ENCODE measurements around the gene NOTO. TPM values are rescaled to one million over a fixed set of nuclear protein-coding genes. Genes with fewer than 3 reads are reported as not detected.

NOTO gene
- total and polyA plus RNA-seq, 2 donors (not counting 3 experiments of a cell fraction or from before 2014, with no cell fraction given) = not detected

- intact Hi-C loops (cut with micrococcal nuclease) = no loop called here
Measured at GRCh38 chr2:73250872-73251846, 48.8 kb downstream of the NOTO start.

More at GRCh38 chr2:73250872-73251846, 48.8 kb downstream of the NOTO start:
- ChIA-PET CTCF (interaction anchor here (1.2 kb wide), 1 partner anchor 9 kb away, joined by 5 read pairs; no protein-coding TSS in a partner anchor), POLR2A (interaction anchor here (0.7 kb wide), 1 partner anchor 17 kb away, joined by 5 read pairs; the partner anchor contains the start of gene CCT7)
- DNase-seq (ENCODE audit: low read depth, low spot score) = no peak
- Histone ChIP-seq H3K9me3 (replicated peaks; ENCODE audit: control insufficient read depth, insufficient read depth, low read length) (no peaks in the 10 kb centered on the region), H3K27me3 (ENCODE audit: control insufficient read depth in 2 of 2, insufficient read depth in 2 of 2, low read length in 2 of 2) (no peaks in the 10 kb centered on the region), H3K79me2 (ENCODE audit: control insufficient read depth, insufficient read depth, low read length) (peaks cover 10% of the 10 kb centered on the region), H3K4me2 (ENCODE audit: insufficient read depth, low read length) (no peak overlapping the region), H3K27ac (ENCODE audit: insufficient read depth, low read depth, low read length) (no peak overlapping the region), H3K4me3 (replicated peaks in 1 of 3; ENCODE audit: insufficient read depth in 1 of 3, low read depth in 1 of 3, low read length in 3 of 3) (no peak overlapping the region), H3K9ac (replicated peaks; ENCODE audit: extremely low read depth, insufficient read depth, low read length) (no peak overlapping the region), H4K20me1 (replicated peaks; ENCODE audit: control insufficient read depth, extremely low read depth, insufficient read depth, low read length) (no peaks in the 10 kb centered on the region), H3K36me3 (ENCODE audit: control insufficient read depth in 2 of 2, extremely low read depth in 1 of 2, insufficient read depth in 2 of 2, low read length in 2 of 2) (peaks cover 29 to 64% of the 10 kb centered on the region in 2 experiments), H2AFZ (ENCODE audit: low read depth, low read length) (no peak overlapping the region), H3K4me1 (ENCODE audit: control insufficient read depth, extremely low read depth, insufficient read depth, low read length) (no peaks in the 10 kb centered on the region), H3K9me1 (replicated peaks; ENCODE audit: control insufficient read depth, extremely low read depth, insufficient read depth, low read length) (no peaks in the 10 kb centered on the region)
- TF ChIP-seq MYC (IDR thresholded peaks at IDR 0.05; ENCODE audit: low read depth, low read length) = no peak
- no peak for TF ChIP-seq EZH2 (IDR thresholded peaks at IDR 0.05; ENCODE audit: borderline replicate concordance, low read depth, low read length, severe bottlenecking)
- TF ChIP-seq MAX (IDR thresholded peaks at IDR 0.05; ENCODE audit: insufficient read depth, insufficient read length) = no peak
- TF ChIP-seq JUN (IDR thresholded peaks at IDR 0.05; ENCODE audit: borderline replicate concordance, insufficient read depth, insufficient read length, low read depth) = no peak
- no peak for TF ChIP-seq CTCF (IDR thresholded peaks at IDR 0.05; ENCODE audit: extremely low read depth in 1 of 2, insufficient read depth in 1 of 2, low read depth in 1 of 2, low read length in 2 of 2)
- TF ChIP-seq FOS (IDR thresholded peaks at IDR 0.05; ENCODE audit: borderline replicate concordance, insufficient read depth, low read length) = no peak
- TF ChIP-seq POLR2A (IDR thresholded peaks at IDR 0.05; ENCODE audit: low read depth, low read length) = no peak
- TF ChIP-seq GATA2 (IDR thresholded peaks at IDR 0.05; ENCODE audit: insufficient read depth, insufficient read length, low read depth, low read length) = no peak
- TF ChIP-seq POLR2AphosphoS5 (IDR thresholded peaks at IDR 0.05; ENCODE audit: insufficient read depth, low read depth, low read length) = no peak
- no TSS peak for BruUV-seq (replicated peaks)
- dilution Hi-C loops (cut with MboI; ENCODE audit: extremely low pct_ligation_motif_present, low sequenced_read_pairs) = no loop called here
- no peak for FAIRE-seq

Data from endothelial cell of umbilical vein (primary cell).